GM18526 (cell line): Measurements from ENCODE around the gene PLOD3.

Source experiments
- POLR2A ChIP-seq: IDR thresholded peaks from 3 replicates; pipeline ENCODE4 v1.6.1; 2011; ENCODE audit not compliant: insufficient read length; ENCODE audit errors: extremely low read depth

Gene PLOD3

DNA sequence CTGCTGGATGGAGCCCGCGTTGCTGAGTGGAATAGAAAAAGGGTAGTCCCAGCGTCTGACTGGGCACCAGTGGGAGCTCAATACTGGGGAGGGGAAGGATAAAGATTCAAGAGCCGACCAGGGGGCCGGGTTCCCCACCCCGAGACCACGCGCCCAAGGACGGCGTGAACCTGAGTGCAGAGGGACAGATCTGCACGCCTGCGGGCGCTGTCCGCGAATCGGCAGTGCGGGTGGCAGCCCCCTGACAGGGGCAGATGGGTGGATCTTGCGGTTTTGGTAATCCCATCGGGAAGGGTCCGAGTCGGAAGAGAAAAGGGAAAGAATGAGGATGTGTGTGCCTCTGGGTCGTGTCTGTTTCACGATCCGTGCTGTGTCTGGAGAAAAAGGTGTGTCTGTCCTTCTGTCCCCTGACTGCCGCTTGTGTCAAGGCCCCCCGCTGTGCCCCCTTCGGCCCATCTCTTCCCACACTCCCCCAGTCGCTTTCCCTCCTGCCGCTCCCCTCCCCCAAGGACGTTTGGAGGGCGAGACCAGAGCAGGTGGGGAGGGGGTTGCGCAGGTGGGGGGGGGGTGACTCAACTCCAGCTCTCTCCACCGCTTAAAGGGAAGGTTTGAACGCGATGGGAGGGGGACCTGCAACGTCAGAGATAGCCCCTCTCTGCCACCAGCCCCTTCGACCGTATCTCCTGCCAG, 51.3 kb downstream of the PLOD3 start:
- no peak for TF ChIP-seq POLR2A

DNA sequence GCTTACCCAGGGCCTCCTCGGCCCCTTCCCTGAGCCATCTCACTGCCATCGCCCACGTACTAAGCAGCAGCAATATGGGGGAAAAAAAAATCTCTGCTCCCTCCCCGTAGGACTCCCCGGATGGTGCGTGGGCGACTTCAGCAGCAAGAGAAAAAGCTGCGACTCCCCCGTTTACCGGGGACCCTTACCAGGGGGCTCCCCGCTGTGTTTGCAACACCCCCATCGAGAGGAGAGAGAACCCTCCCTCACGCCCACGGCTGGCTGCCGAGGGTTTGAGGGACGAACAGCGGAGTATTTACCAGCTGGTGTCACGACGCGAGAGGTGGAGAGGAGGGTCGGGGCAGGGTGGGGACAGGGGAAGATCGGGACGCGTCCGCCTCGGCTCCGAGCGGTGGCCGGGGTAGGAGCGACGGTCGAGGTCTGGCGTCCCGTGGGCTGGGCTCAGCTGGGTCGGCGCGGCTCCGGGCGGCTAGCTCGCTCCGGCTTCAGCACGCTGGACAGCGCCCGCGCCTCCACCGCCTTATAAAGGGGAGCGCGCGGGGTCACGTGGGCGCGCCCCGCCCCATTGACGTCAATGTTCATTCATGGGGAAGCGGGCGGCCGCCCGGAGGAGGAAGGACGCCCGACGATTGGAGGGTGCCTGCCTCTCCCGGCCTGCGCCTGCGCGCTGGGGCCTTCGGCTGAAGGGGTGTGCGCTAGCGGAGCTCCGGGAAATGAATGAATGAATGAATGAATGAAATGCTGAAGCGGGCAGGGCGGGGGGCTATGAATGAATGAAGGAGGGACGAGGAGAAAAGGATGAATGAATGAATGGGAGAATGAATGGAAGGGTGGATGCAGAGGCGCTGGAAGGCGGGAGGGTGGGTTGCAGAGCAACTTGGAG, 52.1 kb downstream of the PLOD3 start, which contains the start of gene VGF:
TSS of gene VGF (minus strand) at position 495 of the 883 bp plus-strand sequence. CDS start 726 bp downstream, outside the sequence.
- no peak for TF ChIP-seq POLR2A

DNA sequence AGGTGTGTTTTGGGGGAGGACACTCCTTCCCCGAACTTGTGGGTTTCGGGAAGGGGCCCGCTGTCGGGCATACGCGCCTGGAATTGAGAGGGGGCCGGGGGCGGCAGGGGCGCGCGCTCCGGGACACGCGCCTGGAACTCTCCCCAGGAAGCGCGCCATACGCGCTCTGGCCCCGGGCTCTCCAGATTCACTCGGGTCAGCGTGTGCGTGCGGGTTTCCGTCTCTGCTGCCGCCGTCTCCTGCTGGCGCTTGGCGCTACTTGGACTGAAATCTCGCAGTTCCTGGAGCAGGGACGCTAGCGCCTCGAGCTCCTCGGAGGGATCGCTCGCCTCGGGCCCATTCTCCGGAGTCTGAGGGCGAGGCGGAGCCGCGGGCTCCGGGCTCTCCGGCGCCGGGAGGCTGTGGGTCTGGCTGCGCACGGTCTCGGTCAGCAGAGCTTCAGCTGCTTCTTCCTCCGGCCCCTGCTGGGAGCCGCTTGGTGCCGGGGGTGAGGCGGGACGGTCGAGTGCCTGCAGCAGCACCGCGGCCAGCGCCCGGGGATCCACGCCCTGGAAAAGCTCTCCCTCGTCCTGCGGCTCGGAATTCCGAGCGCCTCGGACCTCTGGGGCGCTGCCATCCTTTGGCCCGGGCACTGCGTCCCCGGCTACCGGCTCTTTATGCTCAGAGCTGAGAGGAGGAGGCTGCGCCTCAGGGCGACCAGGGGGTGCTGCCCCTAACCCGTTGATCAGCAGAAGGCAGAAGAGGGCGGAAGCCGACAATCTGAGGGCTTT, 53.1 kb downstream of the PLOD3 start:
- no peak for TF ChIP-seq POLR2A

DNA sequence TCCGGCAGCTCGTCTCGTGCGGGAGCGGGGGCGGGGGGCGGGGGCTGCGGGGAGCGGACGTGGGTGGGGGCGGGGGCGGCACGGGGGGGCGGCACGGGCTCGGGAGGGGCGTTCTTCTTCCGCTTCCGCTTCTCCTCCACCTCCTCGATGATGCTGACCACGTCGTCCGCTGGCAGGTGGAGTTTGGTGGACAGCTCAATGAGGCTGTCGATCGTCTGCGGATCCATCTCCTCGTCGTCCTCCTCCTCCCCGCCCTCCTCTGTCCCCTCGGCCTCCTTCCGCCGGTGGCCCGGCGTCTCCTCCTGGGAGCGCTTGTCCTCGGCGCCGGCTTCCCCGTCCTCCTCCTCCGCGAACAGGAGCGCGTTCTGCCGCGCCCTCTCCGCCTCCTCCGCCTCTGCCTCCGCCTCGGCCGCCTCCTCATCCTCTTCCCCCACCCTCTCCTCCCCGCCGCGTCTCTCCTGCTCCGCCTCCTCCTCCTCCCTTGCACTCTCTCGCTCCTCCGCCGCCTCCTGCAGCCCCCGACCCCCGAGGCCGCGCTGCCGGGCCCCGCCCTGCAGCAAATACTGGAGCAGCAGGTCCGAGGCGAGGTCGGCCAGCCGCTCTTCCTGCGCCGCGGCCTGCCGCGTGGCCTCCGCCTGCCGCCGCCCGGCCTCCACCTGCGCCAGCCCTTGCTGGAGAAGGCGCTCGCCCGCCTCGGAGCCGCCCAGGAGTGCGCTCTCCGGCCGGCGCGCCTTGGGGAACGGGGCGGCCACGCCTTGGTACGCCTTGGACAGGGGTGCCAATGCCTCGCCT, 53.9 kb downstream of the PLOD3 start:
- TF ChIP-seq POLR2A, result no peak

DNA sequence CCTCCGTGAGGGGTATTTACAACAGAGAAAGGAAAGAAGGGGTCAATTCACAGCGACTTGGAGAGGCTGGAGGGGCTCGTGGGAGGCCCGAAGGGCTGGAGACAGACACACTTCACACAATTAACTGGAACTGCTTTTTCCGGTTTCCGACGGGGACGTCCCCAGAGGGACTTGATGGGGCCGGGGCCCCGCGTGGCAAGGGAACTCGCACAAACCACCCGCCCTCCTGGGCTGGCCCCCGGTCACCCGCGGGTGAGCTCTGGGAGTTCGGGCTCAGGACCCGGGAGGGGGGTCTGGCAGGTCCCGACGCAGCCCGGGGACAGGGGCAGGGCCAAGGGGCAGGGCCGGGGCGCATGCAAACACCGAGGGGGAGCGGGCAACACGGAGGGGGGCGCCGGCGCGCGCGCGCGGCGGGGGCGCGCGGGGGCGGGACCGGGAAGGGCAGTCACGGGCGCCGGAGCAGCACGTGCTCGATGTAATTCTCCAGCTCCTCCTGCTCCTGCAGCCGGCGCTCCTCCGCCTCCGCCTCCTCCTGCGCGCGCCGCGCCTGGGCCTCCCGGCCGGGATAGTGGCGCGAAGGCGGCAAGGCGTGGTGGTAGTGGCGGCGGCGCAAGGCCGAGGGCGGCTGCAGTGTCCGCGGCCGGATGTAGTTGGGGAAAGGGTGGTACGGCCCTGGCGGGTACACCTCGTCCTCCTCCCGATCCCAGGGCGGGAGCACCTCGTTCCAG, 54.7 kb downstream of the PLOD3 start:
- TF ChIP-seq POLR2A, result no peak

DNA sequence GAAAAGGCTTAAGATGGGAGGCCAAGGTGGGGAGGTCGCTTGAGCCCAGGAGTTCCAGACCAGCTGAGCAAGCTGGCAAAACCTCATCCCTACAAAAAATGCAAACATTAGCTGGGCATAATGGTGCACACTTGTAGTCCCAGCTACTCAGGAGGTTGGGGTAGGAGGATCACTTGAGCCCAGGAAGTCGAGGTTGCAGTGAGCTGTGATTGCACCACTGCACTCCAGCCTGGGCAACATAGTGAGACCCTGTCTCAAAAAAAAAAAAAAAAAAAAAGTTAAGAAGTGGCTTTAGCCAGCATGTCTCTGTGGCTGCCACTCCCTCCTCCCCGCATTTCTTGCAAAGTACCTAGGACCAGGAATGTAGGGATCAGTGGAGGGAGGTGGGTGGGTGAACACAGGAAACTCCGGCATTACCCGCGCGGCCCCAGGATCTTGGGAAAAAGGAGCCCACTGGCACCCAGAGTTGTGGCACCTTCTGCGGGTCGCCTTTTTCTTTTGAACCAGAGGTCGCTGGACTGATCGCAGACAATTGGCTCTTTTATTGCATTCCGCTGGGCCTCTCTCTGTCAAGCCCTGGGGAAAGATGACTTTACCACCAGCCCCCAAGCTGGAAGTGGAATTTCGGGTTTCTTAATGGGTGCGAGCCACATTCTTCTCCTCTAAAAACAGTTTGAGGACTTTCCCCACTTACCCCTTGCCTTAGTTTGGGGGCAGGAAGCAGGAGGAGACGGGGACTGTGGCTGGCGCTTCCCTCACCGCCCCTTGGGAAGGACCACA, 55.5 kb downstream of the PLOD3 start:
- no peak for TF ChIP-seq POLR2A

DNA sequence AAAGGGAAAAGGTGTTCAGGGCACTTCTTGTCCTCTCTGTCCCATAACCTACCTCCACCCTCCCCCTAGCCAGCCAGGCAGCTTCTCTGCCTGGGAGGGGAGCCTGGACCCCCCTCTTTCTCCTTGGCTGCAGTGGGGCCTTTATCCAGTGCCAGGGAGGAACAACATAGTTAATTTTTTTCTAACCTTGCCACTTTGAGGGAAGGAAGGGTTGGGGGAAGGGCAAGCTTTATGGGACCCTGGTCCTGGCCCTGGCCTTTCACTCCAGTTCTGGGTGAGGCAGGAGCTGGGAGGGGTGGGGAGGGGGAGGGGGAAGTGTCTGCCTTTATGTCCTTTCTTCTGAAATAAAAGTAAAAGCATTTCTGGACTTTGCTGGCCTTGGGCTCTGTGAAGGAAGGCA, 56.5 kb downstream of the PLOD3 start:
- TF ChIP-seq POLR2A, result no peak

DNA sequence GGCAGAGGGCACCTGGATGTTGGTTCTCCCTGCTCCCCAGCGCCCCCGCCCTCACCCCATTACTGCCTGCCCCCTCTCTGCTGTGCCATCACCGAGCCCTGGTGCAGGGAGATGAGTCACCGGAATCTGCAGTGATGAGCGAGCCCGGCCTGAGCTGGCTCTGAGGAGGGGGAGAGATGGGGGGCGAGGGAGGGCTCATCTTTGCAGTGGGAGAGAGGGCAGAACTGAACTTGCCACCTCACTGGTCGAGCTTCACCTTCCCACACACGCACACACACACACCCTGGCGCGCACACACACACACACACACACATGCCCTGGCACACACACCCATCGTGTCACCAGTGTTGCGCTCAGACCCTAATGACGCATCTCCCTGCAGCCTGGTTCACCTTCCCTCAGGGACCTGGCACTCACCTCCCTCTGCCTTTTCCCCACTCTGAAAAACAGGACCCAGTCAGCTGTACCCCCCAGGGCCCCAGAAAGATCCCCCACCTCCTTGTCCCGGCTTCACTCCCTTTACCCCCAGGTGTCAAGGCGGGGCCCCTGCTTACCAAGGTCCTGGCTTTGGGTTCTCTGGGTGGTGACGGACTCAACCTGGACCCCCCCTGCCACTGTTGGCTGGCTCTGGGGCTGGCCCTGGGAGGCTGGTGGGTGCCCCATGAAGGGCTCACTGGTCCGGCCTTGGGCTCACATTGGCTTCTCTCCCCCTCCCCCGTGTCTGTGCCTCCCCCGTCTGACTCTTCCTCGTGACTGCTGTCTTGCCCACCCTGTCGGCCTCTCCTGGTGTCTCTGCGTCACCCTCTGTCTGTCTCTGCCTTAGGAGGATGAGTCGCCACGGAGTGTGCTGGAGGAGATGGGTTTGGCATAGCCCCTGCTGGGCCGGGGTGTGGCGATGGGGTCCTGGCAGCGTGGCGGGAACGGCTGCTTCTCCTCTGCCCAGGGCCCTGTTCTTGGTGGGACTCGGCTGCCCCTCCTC, 57.4 kb downstream of the PLOD3 start:
- TF ChIP-seq POLR2A, result no peak

DNA sequence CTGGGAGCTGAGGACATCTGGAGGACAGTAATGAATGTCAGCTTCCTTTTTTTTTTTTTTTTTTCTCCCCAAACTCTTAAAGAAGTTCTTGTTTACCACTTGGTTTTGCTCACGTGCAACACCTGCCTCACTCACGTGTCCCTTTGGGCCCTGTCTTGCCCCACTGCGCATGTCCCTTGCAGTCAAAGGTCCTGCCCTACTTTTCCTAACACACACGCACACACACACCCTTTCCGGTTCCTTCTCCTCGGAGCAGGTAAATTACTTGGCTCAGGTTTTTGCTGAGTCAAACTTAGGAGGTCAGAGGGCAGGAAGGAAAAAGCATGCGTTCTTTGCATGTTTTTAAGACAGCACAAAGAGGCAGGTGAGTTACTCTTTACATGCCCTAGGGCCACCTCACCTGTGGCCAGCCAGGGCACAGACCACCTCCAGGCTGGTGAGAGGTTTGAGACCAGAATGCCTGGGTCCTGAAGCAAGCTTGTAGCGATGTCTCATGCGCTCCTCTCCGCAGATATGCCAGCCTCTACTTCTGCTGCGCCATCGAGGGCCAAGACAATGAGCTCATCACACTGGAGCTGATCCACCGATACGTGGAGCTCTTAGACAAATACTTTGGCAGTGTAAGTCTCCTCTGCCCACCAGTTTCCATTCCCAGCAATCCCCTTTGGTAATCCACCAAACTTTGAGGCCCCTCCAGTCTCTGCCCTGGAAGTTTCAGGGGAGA, 60.4 kb downstream of the PLOD3 start:
- no peak for TF ChIP-seq POLR2A

DNA sequence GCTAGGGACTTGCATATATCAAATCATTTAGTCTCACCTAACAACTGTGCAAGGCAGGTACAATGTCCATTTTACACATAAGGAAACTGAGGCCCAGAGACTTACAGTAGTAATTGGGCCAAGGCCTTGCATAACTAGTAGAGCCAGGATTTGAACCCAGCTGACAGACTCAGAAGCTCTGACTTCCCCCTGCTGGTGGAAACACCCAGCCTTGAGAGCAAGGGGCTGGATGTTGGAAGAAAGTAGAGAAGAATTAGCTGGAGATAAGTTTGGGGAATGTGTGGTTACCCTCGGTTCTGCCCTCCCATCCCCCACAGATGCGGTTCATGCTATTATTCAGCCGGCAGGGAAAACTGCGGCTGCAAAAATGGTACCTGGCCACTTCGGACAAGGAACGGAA, 61.1 kb downstream of the PLOD3 start:
- TF ChIP-seq POLR2A, result no peak
